AG08396 (cell line): ENCODE measurements around the gene A3GALT2.
A peak's percentile ranks its signal among the peaks of the same experiment; 100 is the strongest.

ENCODE experiments used
- DNase-seq: peaks from one replicate; pipeline ENCODE4 v3.0.0; 2012; ENCODE audit warnings: low spot score, mixed read lengths

The A3GALT2 gene

GRCh38 chr1:33350611-33351280 is 29.8 kb upstream of the A3GALT2 start:
- no peak for DNase-seq

GRCh38 chr1:33349778-33350610 is 29.1 kb upstream of the A3GALT2 start:
- peak; percentile 95 for DNase-seq

GRCh38 chr1:33349081-33349759 is 28.3 kb upstream of the A3GALT2 start:
- peak; percentile 58 for DNase-seq

GRCh38 chr1:33348676-33349080 is 27.8 kb upstream of the A3GALT2 start:
- no peak for DNase-seq

- DNase-seq = peak; percentile 43
These were observed 27.3 kb upstream of the A3GALT2 start for GRCh38 chr1:33348194-33348593.

- DNase-seq = no peak
These were observed 26.7 kb upstream of the A3GALT2 start for GRCh38 chr1:33347650-33347992.

- peak; percentile 70 for DNase-seq
These were observed 26.2 kb upstream of the A3GALT2 start for GRCh38 chr1:33346927-33347649.

GRCh38 chr1:33346533-33346926 is 25.6 kb upstream of the A3GALT2 start:
- DNase-seq = no peak

GRCh38 chr1:33344896-33345560 is 24.1 kb upstream of the A3GALT2 start:
- no peak for DNase-seq

GRCh38 chr1:33343539-33343938 is 22.6 kb upstream of the A3GALT2 start:
- DNase-seq = no peak

- peak; percentile 72 for DNase-seq
These were observed 21.3 kb upstream of the A3GALT2 start for GRCh38 chr1:33342041-33342723.

GRCh38 chr1:33341190-33341589 is 20.3 kb upstream of the A3GALT2 start:
- no peak for DNase-seq

GRCh38 chr1:33339413-33339812 is 18.5 kb upstream of the A3GALT2 start:
- no peak for DNase-seq

GRCh38 chr1:33338440-33339211 is 17.7 kb upstream of the A3GALT2 start:
- peak; percentile 44 for DNase-seq

- no peak for DNase-seq
These were observed 17.1 kb upstream of the A3GALT2 start for GRCh38 chr1:33338048-33338439.

- no peak for DNase-seq
These were observed 16.5 kb upstream of the A3GALT2 start for GRCh38 chr1:33337441-33337840.

GRCh38 chr1:33336580-33336979 is 15.7 kb upstream of the A3GALT2 start:
- no peak for DNase-seq

GRCh38 chr1:33335020-33335419 is 14.1 kb upstream of the A3GALT2 start:
- DNase-seq = no peak

- DNase-seq = no peak
These were observed 13.2 kb upstream of the A3GALT2 start for GRCh38 chr1:33334081-33334552.

GRCh38 chr1:33332881-33333280 is 12.0 kb upstream of the A3GALT2 start:
- no peak for DNase-seq
